IPS-18c (cell line): ENCODE data around the gene IL17RE.
A peak's percentile ranks its signal among the peaks of the same experiment; 100 is the strongest.
"Not testable (repeated sequence)": the region's sequence is repeated elsewhere in the genome, so short reads cannot be mapped to it uniquely, and the experiment has no call there.

ENCODE experiments used
- H3K4me3 ChIP-seq: 2 replicates; pipeline ENCODE4 v1.7.0; 2013; ENCODE audit warnings: low read depth, mild to moderate bottlenecking, low read length, moderate library complexity; ENCODE audit not compliant: insufficient read depth
- H3K9me3 ChIP-seq: one replicate; pipeline ENCODE4 v1.6.1; 2013; ENCODE audit warnings: mild to moderate bottlenecking, low read length, moderate library complexity; ENCODE audit not compliant: control insufficient read depth, insufficient read depth

IL17RE gene

GRCh38 chr3:9939906-9940305 lies 37.3 kb downstream of the IL17RE start:
- H3K4me3 ChIP-seq, H3K9me3 ChIP-seq: not testable (repeated sequence)

GRCh38 chr3:9940746-9941145 lies 38.1 kb downstream of the IL17RE start:
- H3K9me3 ChIP-seq, result peaks cover 3% of the 10 kb centered on the region
- H3K4me3 ChIP-seq, result no peak overlapping the region; the same call in 1 of the 2 replicates

- H3K4me3 ChIP-seq, result no peak overlapping the region
- H3K9me3 ChIP-seq, result peaks cover 3% of the 10 kb centered on the region
These were observed 39.5 kb downstream of the IL17RE start for GRCh38 chr3:9942164-9942563.

- H3K9me3 ChIP-seq, result peaks cover 3% of the 10 kb centered on the region
These were observed 40.5 kb downstream of the IL17RE start for GRCh38 chr3:9942934-9943690.

GRCh38 chr3:9944271-9944670 lies 41.6 kb downstream of the IL17RE start:
- no peak overlapping the region for H3K4me3 ChIP-seq
- H3K9me3 ChIP-seq, result peaks cover under 1% of the 10 kb centered on the region

More at GRCh38 chr3:9942934-9943690, 40.5 kb downstream of the IL17RE start:
- H3K4me3 ChIP-seq, result no peak overlapping the region

- Histone ChIP-seq H3K9me3 (no peaks in the 10 kb centered on the region), H3K4me3 (no peak overlapping the region)
These were observed 42.7 kb downstream of the IL17RE start for GRCh38 chr3:9945358-9945757.

GRCh38 chr3:9946112-9947024 lies 43.7 kb downstream of the IL17RE start:
- H3K9me3 ChIP-seq, result no peaks in the 10 kb centered on the region
- peak overlapping the region; percentile 64 for H3K4me3 ChIP-seq

GRCh38 chr3:9947025-9947995 lies 44.7 kb downstream of the IL17RE start:
- H3K4me3 ChIP-seq, result peak overlapping the region; percentile 64

GRCh38 chr3:9948586-9948985 lies 45.9 kb downstream of the IL17RE start:
- Histone ChIP-seq H3K4me3 (no peak overlapping the region), H3K9me3 (no peaks in the 10 kb centered on the region)

More at GRCh38 chr3:9947025-9947995, 44.7 kb downstream of the IL17RE start:
- no peaks in the 10 kb centered on the region for H3K9me3 ChIP-seq

GRCh38 chr3:9949115-9949514 lies 46.5 kb downstream of the IL17RE start:
- H3K4me3 ChIP-seq, result no peak overlapping the region
- no peaks in the 10 kb centered on the region for H3K9me3 ChIP-seq

- no peak overlapping the region for H3K4me3 ChIP-seq
- H3K9me3 ChIP-seq, result no peaks in the 10 kb centered on the region
These were observed 47.0 kb downstream of the IL17RE start for GRCh38 chr3:9949626-9950025.

GRCh38 chr3:9951126-9951525 lies 48.5 kb downstream of the IL17RE start:
- Histone ChIP-seq H3K9me3 (no peaks in the 10 kb centered on the region), H3K4me3 (peak overlapping the region; percentile 92)

GRCh38 chr3:9951598-9951961 lies 48.9 kb downstream of the IL17RE start:
- H3K9me3 ChIP-seq, result no peaks in the 10 kb centered on the region
- H3K4me3 ChIP-seq, result peak overlapping the region; percentile 92

GRCh38 chr3:9951962-9952805 lies 49.5 kb downstream of the IL17RE start, which contains the start of gene PRRT3:
PRRT3 (minus strand) TSS chr3:9952408; CDS start chr3:9950115, 2,293 bp downstream.
- H3K4me3 ChIP-seq, result peak within 1 kb of the TSS; percentile 92
- no peaks in the 10 kb centered on the region for H3K9me3 ChIP-seq

GRCh38 chr3:9955067-9955502 lies 52.4 kb downstream of the IL17RE start:
- Histone ChIP-seq H3K4me3 (no peak overlapping the region), H3K9me3 (no peaks in the 10 kb centered on the region)
